ENCODE data around the gene RACK1.

RACK1 gene

GRCh38 chr5:181259974-181260719, 16.4 kb upstream of the RACK1 start:
- no peak for DNase-seq (ENCODE audit: low read depth)

DNA sequence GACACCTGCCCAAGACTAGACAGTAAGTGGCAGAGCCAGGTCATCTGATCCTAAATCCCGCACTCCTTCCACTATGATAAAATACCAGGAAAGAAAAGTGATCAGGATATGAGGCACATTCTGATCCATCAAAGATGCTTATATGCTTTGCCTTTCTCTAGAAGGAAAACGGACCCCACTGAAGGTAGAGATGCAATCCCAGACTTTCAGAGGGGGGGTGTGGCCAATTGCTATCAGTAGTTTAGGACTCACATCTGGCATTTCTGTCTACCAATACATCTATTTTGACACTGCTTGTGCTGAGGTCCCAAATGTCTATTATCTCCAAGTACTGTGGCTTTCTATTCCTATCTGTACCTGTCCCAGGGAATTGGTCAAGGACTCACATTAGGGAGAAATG, 15.6 kb upstream of the RACK1 start:
- no peak for DNase-seq (ENCODE audit: low read depth)

- DNase-seq (ENCODE audit: low read depth), result no peak
Observed at GRCh38 chr5:181258576-181258975, 14.9 kb upstream of the RACK1 start.

- DNase-seq (ENCODE audit: low read depth), result no peak
Observed at GRCh38 chr5:181255836-181256578, 12.3 kb upstream of the RACK1 start.

- DNase-seq (ENCODE audit: low read depth), result no peak
Observed at GRCh38 chr5:181255276-181255675, 11.6 kb upstream of the RACK1 start.

DNA sequence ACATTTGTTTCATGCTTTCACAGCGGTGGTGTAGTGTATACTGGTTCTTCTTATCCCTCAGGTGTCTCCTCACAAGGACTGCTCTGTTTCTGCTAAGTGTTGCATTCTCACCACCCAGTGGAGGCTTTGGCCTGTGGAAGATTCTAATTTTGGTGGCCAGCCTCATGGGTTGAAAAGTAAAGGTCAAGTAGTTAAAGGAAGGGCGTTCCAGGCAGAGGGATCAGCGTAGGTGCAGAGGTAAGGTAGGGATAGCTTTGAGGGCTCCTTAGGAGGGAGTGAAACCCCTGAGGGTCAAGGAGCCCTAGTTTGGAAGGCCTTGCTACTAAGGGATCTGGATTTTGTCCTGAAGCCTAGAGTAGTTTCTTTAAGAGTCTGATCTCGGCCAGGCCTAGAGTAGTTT, 4.6 kb upstream of the RACK1 start:
- no peak for DNase-seq (ENCODE audit: low read depth)

GRCh38 chr5:181246276-181247049, 2.8 kb upstream of the RACK1 start:
- DNase-seq (ENCODE audit: low read depth), result no peak

DNA sequence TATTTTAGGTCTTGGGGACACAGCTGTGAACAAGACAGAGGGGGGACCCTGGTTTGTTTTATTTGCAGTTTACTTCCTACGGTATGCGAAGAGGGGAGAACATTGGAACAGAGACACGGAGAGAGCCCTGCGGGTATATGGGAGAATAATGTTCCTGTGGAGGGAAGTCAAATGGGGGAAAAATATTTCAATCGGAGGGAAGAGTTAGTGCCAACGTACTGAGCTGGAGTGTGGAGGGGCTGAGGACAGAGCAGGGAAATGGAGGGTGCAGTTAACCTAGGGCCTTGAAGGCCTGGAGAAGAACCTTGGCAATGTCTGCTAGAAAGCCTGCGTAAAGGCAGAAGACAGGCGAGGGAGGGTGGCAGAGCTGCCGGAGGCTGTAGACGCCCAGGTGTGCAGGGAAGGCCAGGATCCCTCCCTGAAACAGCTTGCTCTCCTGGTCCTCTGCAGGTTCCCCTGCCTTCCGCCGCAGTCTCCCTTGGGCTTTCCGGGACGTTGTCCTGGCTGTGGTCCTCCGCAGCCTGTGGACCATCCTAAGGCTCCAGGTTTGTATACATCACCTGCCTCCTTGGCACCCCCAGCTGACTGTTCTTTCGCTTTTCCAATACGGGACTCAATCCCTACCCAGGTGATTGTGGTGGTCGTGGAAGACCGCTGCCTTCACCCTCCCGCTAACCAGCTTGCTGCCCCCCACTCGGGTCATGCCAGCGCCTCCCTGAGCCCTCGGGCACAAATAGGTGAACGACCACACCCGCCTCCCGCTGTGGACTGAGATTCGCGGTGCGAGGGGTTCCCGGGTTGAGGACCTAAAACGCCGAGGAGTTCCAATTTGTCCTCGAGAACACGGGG, 1.9 kb upstream of the RACK1 start:
- DNase-seq (ENCODE audit: low read depth), result no peak

GRCh38 chr5:181243018-181243563, 615 bp downstream of the RACK1 start:
- no peak for DNase-seq (ENCODE audit: low read depth)

GRCh38 chr5:181242031-181242451, 1.7 kb downstream of the RACK1 start:
- no peak for DNase-seq (ENCODE audit: low read depth)

DNA sequence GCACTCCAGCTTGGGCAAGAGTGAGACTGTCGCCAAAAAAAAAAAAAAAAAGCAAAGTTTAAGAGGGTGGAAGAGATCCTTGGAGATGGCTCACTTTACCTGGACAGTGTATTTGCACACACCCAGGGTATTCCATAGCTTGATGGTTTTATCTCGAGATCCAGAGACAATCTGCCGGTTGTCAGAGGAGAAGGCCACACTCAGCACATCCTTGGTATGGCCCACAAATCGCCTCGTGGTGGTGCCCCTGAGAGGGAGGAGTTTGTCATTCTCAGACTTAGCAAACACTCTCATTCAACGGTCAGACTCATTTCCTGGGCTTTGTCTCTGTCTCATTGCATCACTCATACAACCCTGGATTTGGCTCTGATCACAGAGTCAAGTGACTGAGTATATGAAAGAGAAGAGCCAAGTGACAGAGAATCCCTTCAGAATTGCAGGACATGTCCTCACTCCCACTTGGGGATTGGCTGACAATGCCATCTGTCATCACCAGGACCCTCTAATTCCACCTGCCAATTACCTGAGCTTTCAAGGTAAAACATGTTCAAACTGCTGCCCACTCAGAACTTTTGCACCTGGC, 2.2 kb downstream of the RACK1 start:
- DNase-seq (ENCODE audit: low read depth), result peak; percentile 71

DNA sequence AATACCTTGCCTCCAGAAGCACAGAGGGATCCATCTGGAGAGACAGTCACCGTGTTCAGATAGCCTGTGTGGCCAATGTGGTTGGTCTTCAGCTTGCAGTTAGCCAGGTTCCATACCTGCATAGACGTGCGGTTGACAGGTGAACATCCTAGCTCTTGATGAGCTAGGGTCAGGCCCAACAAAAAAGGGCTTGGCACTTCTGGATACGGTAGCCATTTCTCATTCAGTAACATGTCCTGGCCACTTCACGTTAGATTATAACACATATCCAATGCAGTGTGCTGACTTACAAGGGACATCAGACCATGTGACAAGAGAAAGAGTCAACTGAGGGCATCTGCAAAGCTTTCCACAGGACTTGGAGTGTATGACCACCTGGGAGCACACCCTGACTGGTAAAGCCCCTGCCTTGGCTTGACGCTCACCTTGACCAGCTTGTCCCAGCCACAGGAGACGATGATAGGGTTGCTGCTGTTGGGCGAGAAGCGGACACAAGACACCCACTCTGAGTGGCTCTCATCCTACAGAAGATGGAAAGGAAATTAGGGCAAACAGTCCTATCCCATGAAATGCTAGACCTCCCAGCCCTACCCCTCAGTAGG, 4.5 kb downstream of the RACK1 start:
- no peak for DNase-seq (ENCODE audit: low read depth)

GRCh38 chr5:181237729-181238385, 5.8 kb downstream of the RACK1 start:
- DNase-seq (ENCODE audit: low read depth), result no peak

- no peak for DNase-seq (ENCODE audit: low read depth)
Observed at GRCh38 chr5:181236954-181237641, 6.6 kb downstream of the RACK1 start.

DNA sequence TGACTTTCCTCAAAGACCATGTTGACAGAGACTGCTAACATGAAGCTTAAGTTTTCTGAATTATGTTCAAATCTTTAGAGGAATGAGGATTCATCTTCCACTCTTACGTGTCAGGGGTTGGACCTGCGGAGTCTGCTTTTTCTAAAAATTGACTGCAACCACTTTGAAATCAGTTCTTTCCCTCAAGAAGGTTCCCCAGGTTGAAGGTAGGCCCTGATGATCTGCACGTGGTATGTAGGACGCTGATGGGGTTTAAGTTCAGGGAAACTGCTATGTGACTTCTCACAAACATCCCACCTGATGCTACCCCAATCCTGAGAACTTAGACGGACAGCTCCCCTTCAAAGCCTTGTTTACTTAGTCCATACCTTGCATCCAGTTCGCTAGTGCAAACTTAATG, 7.2 kb downstream of the RACK1 start:
- no peak for DNase-seq (ENCODE audit: low read depth)

DNA sequence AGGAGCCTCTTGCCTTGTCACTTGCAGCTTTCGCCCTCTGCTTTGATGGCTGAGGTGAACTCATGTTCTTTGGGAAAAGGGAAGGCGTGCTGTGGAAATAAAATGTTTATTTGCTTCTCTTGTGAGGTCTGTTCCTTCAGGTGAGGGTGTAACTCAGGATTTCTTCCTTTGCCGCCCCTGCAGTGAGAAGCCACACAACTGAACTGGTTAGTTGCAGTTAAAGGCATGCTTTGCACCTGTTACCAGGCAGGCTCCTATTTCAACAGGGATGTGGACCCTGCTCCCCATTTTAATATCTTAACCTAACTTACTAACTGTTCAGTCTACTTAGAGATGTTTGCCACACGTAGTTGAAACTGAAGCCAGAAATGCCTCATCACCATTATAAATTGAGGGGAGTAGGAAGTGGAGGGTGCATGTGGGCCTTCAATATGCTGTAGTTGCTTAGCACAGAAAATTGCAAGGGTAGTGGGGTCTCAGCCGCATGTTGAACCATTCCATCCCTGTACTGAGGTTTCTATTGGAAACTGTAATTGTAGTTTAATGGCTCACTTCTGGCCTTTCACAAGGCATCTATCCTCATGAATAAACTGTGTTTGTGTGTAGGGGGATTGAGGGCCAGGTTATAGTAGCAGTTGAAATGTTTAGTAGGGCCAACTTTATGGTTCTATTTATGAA, 7.9 kb downstream of the RACK1 start:
- DNase-seq (ENCODE audit: low read depth), result no peak

DNA sequence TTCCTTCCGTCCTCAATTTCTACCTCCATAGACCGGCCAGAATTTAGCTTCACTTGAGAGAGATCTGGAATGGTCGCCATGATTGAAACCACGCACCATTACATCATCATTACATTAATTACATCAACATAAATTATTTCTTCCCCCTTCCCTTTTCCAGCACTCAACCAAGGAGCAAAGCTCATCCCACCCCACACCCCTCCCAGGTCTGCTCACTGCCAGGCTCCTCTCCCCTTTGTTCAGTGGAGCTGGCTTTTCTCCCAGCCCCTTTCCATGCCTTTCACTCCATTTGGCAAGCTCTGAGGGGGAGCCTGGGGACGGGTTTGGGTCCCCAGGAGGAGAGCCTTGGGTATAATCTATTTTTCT, 8.4 kb downstream of the RACK1 start:
- DNase-seq (ENCODE audit: low read depth), result no peak

- no peak for DNase-seq (ENCODE audit: low read depth)
Observed at GRCh38 chr5:181234455-181235306, 9.0 kb downstream of the RACK1 start.

Measured in GM04503 (cell line).